GM12878 (cell line): Measurements from ENCODE around the gene HS3ST3B1. TPM values are rescaled to one million over a fixed set of nuclear protein-coding genes. Genes with fewer than 3 reads are reported as not detected.

Experiments
- ATAC-seq: fragments of 200-7000 bp; cut with Tn5 transposase; 3 replicates; pipeline ENCODE4 v1.9.1; 2020; ENCODE audit warnings: mild to moderate bottlenecking, moderate library complexity
- BruUV-seq: library from RNA; stranded (reverse); fragments of 400-500 nt; replicated peaks from 2 replicates; lab custom pipeline; 2021; lab: Mats Ljungman, UMichigan
- CTCF ChIA-PET: fragments of 300-600 bp; sonication (Branson Sonifier 250); formaldehyde crosslinking; extraction: SDS; loops from one replicate; lab custom pipeline; 2021; ENCODE audit warnings: inconsistent platforms; lab: Yijun Ruan, JAX
- POLR2A ChIA-PET: fragments of 350-600 bp; formaldehyde crosslinking; extraction: SDS; loops from one replicate; lab custom pipeline; 2021; ENCODE audit warnings: inconsistent platforms; lab: Charles Lee
- RAD21 ChIA-PET: fragments of 300-600 bp; sonication (Branson Sonifier 250); formaldehyde crosslinking; loops from one replicate; lab custom pipeline; 2023; ENCODE audit warnings: antibody characterized with exemption; ENCODE audit not compliant: unreplicated experiment; lab: Charles Lee
- SMC1A ChIA-PET: fragments of 300-600 bp; sonication (Branson Sonifier 250); formaldehyde crosslinking; loops from one replicate; lab custom pipeline; 2023; ENCODE audit not compliant: unreplicated experiment, uncharacterized antibody; lab: Charles Lee
- DNase-seq: peaks from one replicate; pipeline ENCODE4 v3.0.0-alpha.2; 2011; ENCODE audit warnings: low read depth, low spot score
- FAIRE-seq: peaks from 3 replicates; lab custom pipeline; 2011; peaks lifted over from hg19 to GRCh38; lab: Jason Lieb, UNC
- H2AFZ ChIP-seq: 2 replicates; pipeline ENCODE4 v1.6.0; 2011; ENCODE audit warnings: low read depth, low read length, control low read depth; ENCODE audit not compliant: control insufficient read depth
- H3K27ac ChIP-seq: 2 replicates; pipeline ENCODE4 v1.5.1; 2011; ENCODE audit warnings: control low read depth; ENCODE audit not compliant: control insufficient read depth, insufficient read depth
- H3K27me3 ChIP-seq, 2 experiments: replicated peaks in 1 of 2; 2 replicates each; pipeline versions ENCODE4 v1.6.0 to v1.6.1; 2011; ENCODE audit warnings: low read length in 1 of 2; ENCODE audit not compliant: control insufficient read depth in 2 of 2, insufficient read depth in 2 of 2
- H3K36me3 ChIP-seq, 2 experiments: 2 replicates each; pipeline ENCODE4 v1.5.1; 2011; ENCODE audit warnings: low read length in 1 of 2; ENCODE audit not compliant: control insufficient read depth in 2 of 2, insufficient read depth in 2 of 2
- H3K4me1 ChIP-seq: 2 replicates; pipeline ENCODE4 v1.6.1; 2011; ENCODE audit warnings: mild to moderate bottlenecking, low read length, moderate library complexity, mixed read lengths; ENCODE audit not compliant: control insufficient read depth, insufficient read depth
- H3K4me2 ChIP-seq: 2 replicates; pipeline ENCODE4 v1.6.0; 2011; ENCODE audit warnings: control low read depth; ENCODE audit not compliant: control insufficient read depth, insufficient read depth
- H3K4me3 ChIP-seq: fragments of 200-600 bp; sonication (generic); 2 replicates; pipeline ENCODE4 v1.5.1; 2016
- H3K79me2 ChIP-seq: 2 replicates; pipeline ENCODE4 v1.6.0; 2011; ENCODE audit warnings: low read length; ENCODE audit not compliant: control insufficient read depth, insufficient read depth
- H3K9ac ChIP-seq: 2 replicates; pipeline ENCODE4 v1.8.0; 2011; ENCODE audit warnings: low read length, control low read depth, mixed read lengths; ENCODE audit not compliant: control insufficient read depth, insufficient read depth
- H3K9me3 ChIP-seq: replicated peaks from 3 replicates; pipeline ENCODE4 v1.5.1; 2011; ENCODE audit warnings: mild to moderate bottlenecking, low read length; ENCODE audit not compliant: control insufficient read depth, insufficient read depth
- H4K20me1 ChIP-seq: 2 replicates; pipeline ENCODE4 v1.6.0; 2011; ENCODE audit not compliant: control insufficient read depth, insufficient read depth
- BACH1 ChIP-seq: fragments of 450-650 bp; IDR thresholded peaks from 2 replicates; pipeline ENCODE4 v1.6.1; 2017; ENCODE audit warnings: mild to moderate bottlenecking, borderline replicate concordance
- CREM ChIP-seq: IDR thresholded peaks from 2 replicates; pipeline ENCODE4 v1.6.1; 2014; ENCODE audit warnings: antibody characterized with exemption, low read depth
- HDGF ChIP-seq: fragments of 450-650 bp; IDR thresholded peaks from 2 replicates; pipeline ENCODE4 v1.6.1; 2016; ENCODE audit warnings: antibody characterized with exemption
- MEF2A ChIP-seq: IDR thresholded peaks from 2 replicates; pipeline ENCODE4 v1.6.1; 2011; ENCODE audit warnings: low read depth, mild to moderate bottlenecking, low read length, moderate library complexity; ENCODE audit not compliant: insufficient read depth
- MEF2B ChIP-seq: fragments of 450-650 bp; IDR thresholded peaks from 2 replicates; pipeline ENCODE4 v1.6.1; 2018; ENCODE audit warnings: mild to moderate bottlenecking, moderate library complexity; ENCODE audit not compliant: partially characterized antibody, poor library complexity, severe bottlenecking
- NFXL1 ChIP-seq: fragments of 450-650 bp; IDR thresholded peaks from 2 replicates; pipeline ENCODE4 v1.6.1; 2017; ENCODE audit warnings: antibody characterized with exemption, mild to moderate bottlenecking, borderline replicate concordance
- NR2C2 ChIP-seq: IDR thresholded peaks from 2 replicates; pipeline ENCODE4 v1.6.1; 2011; ENCODE audit warnings: borderline replicate concordance, low read depth; ENCODE audit not compliant: control insufficient read depth, insufficient read length
- PAX8 ChIP-seq: fragments of 450-650 bp; IDR thresholded peaks from 2 replicates; pipeline ENCODE4 v1.6.1; 2017; ENCODE audit warnings: mild to moderate bottlenecking, moderate library complexity
- POU2F2 ChIP-seq: IDR thresholded peaks from 3 replicates; pipeline ENCODE4 v1.6.1; 2011; ENCODE audit warnings: low read depth, mild to moderate bottlenecking, low read length, borderline replicate concordance
- RAD51 ChIP-seq: fragments of 450-650 bp; IDR thresholded peaks from 2 replicates; pipeline ENCODE4 v1.6.1; 2016; ENCODE audit warnings: moderate library complexity, mild to moderate bottlenecking, inconsistent platforms
- SMAD1 ChIP-seq: fragments of 450-650 bp; IDR thresholded peaks from 2 replicates; pipeline ENCODE4 v1.6.1; 2018; ENCODE audit warnings: mild to moderate bottlenecking, low read depth; ENCODE audit not compliant: partially characterized antibody
- TAF1 ChIP-seq: IDR thresholded peaks from 2 replicates; pipeline ENCODE4 v1.6.1; 2011; ENCODE audit warnings: mild to moderate bottlenecking, low read depth, low read length, borderline replicate concordance
- TCF3 ChIP-seq: IDR thresholded peaks from 2 replicates; pipeline ENCODE4 v1.6.1; 2012; ENCODE audit warnings: low read depth, mild to moderate bottlenecking, low read length, borderline replicate concordance; ENCODE audit not compliant: insufficient read depth
- WRNIP1 ChIP-seq: IDR thresholded peaks from 2 replicates; pipeline ENCODE4 v1.6.1; 2011; ENCODE audit warnings: low read depth, low read length, improper control_type of control experiment, borderline replicate concordance
- YBX1 ChIP-seq: fragments of 450-650 bp; IDR thresholded peaks from 2 replicates; pipeline ENCODE4 v1.6.1; 2016; ENCODE audit warnings: antibody characterized with exemption
- ZNF207 ChIP-seq: fragments of 450-650 bp; IDR thresholded peaks from 2 replicates; pipeline ENCODE4 v1.6.1; 2014; ENCODE audit warnings: antibody characterized with exemption, mild to moderate bottlenecking, borderline replicate concordance
- ZNF622 ChIP-seq: fragments of 450-650 bp; IDR thresholded peaks from 2 replicates; pipeline ENCODE4 v1.6.1; 2017; ENCODE audit warnings: mild to moderate bottlenecking, inconsistent platforms
- WGBS: methylation state at CpG from one replicate; pipeline ENCODE4 v1.1.6; 2016; ENCODE audit warnings: low lambda C conversion rate; ENCODE audit not compliant: insufficient replicate concordance, insufficient coverage; ENCODE audit errors: missing lambda C conversion rate; 5-methylcytosine and 5-hydroxymethylcytosine counted together
- in situ Hi-C: fragments of 300-500 bp; cut with MboI; formaldehyde crosslinking; loops from 9 replicates; pipeline ENCODE4 v1.14.3; 2018; ENCODE audit warnings: mixed read lengths
- intact Hi-C: fragments of 100-400 bp; cut with micrococcal nuclease; formaldehyde crosslinking; loops from one replicate; pipeline ENCODE4 v1.14.2; 2022; ENCODE audit not compliant: unreplicated experiment
- polyA plus RNA-seq, 11 experiments: library from polyadenylated mRNA; depleted of rRNA in 4 of 11; unstranded in 6 of 11; stranded (reverse) in 5 of 11; fragments of >200 nt; fragmentation: Nextera tagmentation in 4 of 11; fragmentation: Illumina TruSeq in 1 of 11; extraction: Ambion mirVana in 4 of 11; extraction: Trizol in 1 of 11; gene quantifications; 1 replicate in 1 of 11; 2 replicates in 10 of 11; pipeline versions ENCODE4 v1.2.1 to v1.2.3, GENCODE V29; 2011 to 2016; ENCODE audit warnings: inconsistent platforms in 2 of 11, missing spikeins in 2 of 11, low read depth in 1 of 11
- total RNA-seq, 4 experiments: library from RNA; depleted of rRNA in 3 of 4; stranded (reverse); fragments of >200 nt in 3 of 4; fragmentation: Illumina TruSeq in 1 of 4; extraction: Trizol in 1 of 4; gene quantifications; 2 replicates each; pipeline versions ENCODE4 v1.2.1 to v1.2.3, GENCODE V29; 2013 to 2021
- TF ChIP-seq, protein P1 (sequence below): IDR thresholded peaks from 2 replicates; pipeline ENCODE4 v1.6.1; 2011; ENCODE audit warnings: borderline replicate concordance, low read depth, mild to moderate bottlenecking, moderate library complexity, mixed read lengths, low read length; ENCODE audit not compliant: insufficient read depth; ENCODE audit errors: extremely low read length
- TF ChIP-seq, protein P2 (sequence below): fragments of 450-650 bp; IDR thresholded peaks from 2 replicates; pipeline ENCODE4 v1.6.1; 2017; ENCODE audit warnings: mild to moderate bottlenecking, low read depth, inconsistent platforms; ENCODE audit not compliant: poor library complexity, severe bottlenecking
- TF ChIP-seq, protein P3 (sequence below): IDR thresholded peaks from 2 replicates; pipeline ENCODE4 v1.6.1; 2012; ENCODE audit warnings: low read depth, low read length, improper control_type of control experiment

Gene HS3ST3B1
- total and polyA plus RNA-seq, 10 of the 15 experiments (the other 5 are each of a cell fraction or from before 2014, with no cell fraction given) = 0.03 to 0.14 (median 0.06) TPM; not detected in 3

DNA sequence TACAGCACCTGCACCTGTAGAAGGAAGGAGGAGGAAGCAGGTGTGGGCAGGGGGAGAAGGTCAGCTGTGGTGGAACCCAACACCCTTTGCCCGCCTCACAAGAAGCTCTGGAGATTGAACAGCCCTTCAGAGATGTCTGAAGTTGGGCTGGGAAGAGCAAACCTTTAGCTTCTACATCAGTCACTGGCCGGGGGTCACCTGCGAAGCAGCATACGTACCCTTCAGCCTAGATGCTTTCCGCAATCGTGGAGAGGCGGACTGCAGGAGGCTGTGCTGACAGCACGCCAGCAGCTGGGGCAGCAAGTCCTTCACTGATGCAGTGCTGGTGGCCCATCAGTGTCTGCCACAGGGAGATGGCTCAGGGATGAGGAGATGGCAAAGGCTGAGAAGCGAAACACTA, 5.2 kb upstream of the HS3ST3B1 start:
- Histone ChIP-seq H3K27ac (no peak overlapping the region), H2AFZ (no peak overlapping the region), H3K9ac (no peak overlapping the region), H3K9me3 (peaks cover 3% of the 10 kb centered on the region; the same call in 1 of the 3 replicates), H3K27me3 (peaks cover 3 to 22% of the 10 kb centered on the region in 2 experiments), H3K36me3 (no peaks in the 10 kb centered on the region), H3K4me1 (no peaks in the 10 kb centered on the region), H3K79me2 (no peaks in the 10 kb centered on the region), H4K20me1 (no peaks in the 10 kb centered on the region), H3K4me2 (no peak overlapping the region), H3K4me3 (no peak overlapping the region)
- TF ChIP-seq ZNF622 = no peak
- TF ChIP-seq NR2C2 = no peak
- TF ChIP-seq CREM = no peak
- no peak for TF ChIP-seq BACH1
- TF ChIP-seq PAX8 = no peak
- no peak for TF ChIP-seq ZNF207
- no peak for TF ChIP-seq YBX1
- no peak for TF ChIP-seq MEF2B
- TF ChIP-seq, protein P1, sequence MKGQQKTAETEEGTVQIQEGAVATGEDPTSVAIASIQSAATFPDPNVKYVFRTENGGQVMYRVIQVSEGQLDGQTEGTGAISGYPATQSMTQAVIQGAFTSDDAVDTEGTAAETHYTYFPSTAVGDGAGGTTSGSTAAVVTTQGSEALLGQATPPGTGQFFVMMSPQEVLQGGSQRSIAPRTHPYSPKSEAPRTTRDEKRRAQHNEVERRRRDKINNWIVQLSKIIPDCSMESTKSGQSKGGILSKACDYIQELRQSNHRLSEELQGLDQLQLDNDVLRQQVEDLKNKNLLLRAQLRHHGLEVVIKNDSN = no peak
- no peak for TF ChIP-seq TAF1
- no peak for TF ChIP-seq NFXL1
- TF ChIP-seq, protein P2, sequence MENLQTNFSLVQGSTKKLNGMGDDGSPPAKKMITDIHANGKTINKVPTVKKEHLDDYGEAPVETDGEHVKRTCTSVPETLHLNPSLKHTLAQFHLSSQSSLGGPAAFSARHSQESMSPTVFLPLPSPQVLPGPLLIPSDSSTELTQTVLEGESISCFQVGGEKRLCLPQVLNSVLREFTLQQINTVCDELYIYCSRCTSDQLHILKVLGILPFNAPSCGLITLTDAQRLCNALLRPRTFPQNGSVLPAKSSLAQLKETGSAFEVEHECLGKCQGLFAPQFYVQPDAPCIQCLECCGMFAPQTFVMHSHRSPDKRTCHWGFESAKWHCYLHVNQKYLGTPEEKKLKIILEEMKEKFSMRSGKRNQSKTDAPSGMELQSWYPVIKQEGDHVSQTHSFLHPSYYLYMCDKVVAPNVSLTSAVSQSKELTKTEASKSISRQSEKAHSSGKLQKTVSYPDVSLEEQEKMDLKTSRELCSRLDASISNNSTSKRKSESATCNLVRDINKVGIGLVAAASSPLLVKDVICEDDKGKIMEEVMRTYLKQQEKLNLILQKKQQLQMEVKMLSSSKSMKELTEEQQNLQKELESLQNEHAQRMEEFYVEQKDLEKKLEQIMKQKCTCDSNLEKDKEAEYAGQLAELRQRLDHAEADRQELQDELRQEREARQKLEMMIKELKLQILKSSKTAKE = no peak
- no peak for TF ChIP-seq MEF2A
- no peak for TF ChIP-seq HDGF
- TF ChIP-seq SMAD1 = no peak
- TF ChIP-seq TCF3 = no peak
- TF ChIP-seq, protein P3, sequence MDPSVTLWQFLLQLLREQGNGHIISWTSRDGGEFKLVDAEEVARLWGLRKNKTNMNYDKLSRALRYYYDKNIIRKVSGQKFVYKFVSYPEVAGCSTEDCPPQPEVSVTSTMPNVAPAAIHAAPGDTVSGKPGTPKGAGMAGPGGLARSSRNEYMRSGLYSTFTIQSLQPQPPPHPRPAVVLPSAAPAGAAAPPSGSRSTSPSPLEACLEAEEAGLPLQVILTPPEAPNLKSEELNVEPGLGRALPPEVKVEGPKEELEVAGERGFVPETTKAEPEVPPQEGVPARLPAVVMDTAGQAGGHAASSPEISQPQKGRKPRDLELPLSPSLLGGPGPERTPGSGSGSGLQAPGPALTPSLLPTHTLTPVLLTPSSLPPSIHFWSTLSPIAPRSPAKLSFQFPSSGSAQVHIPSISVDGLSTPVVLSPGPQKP = no peak
- TF ChIP-seq POU2F2 = no peak
- no peak for TF ChIP-seq WRNIP1
- no peak for TF ChIP-seq RAD51
- ChIA-PET SMC1A (no interaction called here), CTCF (no interaction called here), RAD21 (no interaction called here), POLR2A (no interaction called here)
- in situ Hi-C loops (loop anchor here (25.0 kb wide), 1 partner anchor 958 kb away; no protein-coding TSS in a partner anchor), intact Hi-C loops (no loop called here)
- FAIRE-seq (no peak), ATAC-seq (no peak), DNase-seq (no peak)
- BruUV-seq = no TSS peak
- WGBS = 60% methylated on average over 9 of the region's 9 CpGs
